Skin epidermis (tissue), 12 donors: ENCODE results near the gene ARHGAP19.
A peak's percentile ranks its signal among the peaks of the same experiment; 100 is the strongest.
"Not testable (repeated sequence)": the region's sequence is repeated elsewhere in the genome, so short reads cannot be mapped to it uniquely, and the experiment has no call there.

Experiments used
- H3K27ac ChIP-seq, 21 experiments: fragments of 200-600 bp; sonication (generic) in 11 of 21; one replicate each; pipeline ENCODE4 v1.5.0; 2020; ENCODE audit warnings: mild to moderate bottlenecking in 3 of 21, inconsistent platforms in 2 of 21, moderate library complexity in 2 of 21
- H3K4me3 ChIP-seq, 7 experiments: fragments of 200-600 bp; sonication (generic) in 2 of 7; one replicate each; pipeline ENCODE4 v1.5.0; 2020; ENCODE audit warnings: inconsistent platforms in 2 of 7, mild to moderate bottlenecking in 2 of 7, moderate library complexity in 1 of 7

The ARHGAP19 gene

DNA sequence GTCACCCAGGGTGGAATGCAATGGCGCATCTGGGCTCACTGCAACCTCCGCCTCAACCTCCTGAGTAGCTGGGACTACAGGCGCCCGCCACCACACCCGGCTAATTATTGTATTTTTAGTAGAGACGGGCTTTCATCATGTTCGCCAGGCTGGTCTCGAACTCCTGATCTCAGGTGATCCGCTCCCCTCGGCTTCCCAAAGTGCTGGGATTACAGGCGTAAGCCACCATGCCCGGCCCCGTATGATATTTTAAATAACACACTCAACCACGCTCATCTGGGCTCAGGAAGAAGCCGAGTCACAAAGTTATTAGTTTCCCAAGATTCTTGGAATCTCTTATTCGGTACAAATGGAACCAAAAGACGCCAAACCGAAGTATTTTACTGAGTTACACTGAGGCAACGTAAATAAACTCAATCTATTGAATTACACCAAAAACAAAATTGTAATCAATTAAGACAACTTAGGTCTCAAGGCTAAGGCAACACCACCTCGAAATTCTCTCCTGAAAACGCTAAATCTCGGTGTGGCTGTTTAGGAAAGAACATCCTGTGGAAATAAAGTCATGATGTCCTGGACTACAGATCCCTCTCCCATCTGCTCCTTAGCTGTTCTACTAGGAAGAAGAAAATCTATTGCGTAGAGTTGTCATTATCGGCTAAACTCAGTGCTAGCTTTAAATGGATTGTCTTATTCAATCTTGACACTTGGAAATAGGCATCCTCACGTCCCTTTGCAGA, 910 bp downstream of the ARHGAP19 start:
- Histone ChIP-seq H3K27ac (peak overlapping the region in 20 of 21 experiments; percentile 65 to 95 (median 88)), H3K4me3 (peak overlapping the region; percentile 66 to 94 (median 83))

- Histone ChIP-seq H3K27ac (peak overlapping the region in 3 of 21 experiments; percentile 87 to 92 (median 90)), H3K4me3 (peak overlapping the region in 1 of 7 experiments; percentile 5)
Measured at GRCh38 chr10:97290576-97291356, 1.7 kb downstream of the ARHGAP19 start.

- H3K27ac ChIP-seq, H3K4me3 ChIP-seq: not testable (repeated sequence)
Measured at GRCh38 chr10:97290076-97290475, 2.4 kb downstream of the ARHGAP19 start.

GRCh38 chr10:97280783-97281182, 11.7 kb downstream of the ARHGAP19 start:
- H3K27ac ChIP-seq, result no peak overlapping the region

DNA sequence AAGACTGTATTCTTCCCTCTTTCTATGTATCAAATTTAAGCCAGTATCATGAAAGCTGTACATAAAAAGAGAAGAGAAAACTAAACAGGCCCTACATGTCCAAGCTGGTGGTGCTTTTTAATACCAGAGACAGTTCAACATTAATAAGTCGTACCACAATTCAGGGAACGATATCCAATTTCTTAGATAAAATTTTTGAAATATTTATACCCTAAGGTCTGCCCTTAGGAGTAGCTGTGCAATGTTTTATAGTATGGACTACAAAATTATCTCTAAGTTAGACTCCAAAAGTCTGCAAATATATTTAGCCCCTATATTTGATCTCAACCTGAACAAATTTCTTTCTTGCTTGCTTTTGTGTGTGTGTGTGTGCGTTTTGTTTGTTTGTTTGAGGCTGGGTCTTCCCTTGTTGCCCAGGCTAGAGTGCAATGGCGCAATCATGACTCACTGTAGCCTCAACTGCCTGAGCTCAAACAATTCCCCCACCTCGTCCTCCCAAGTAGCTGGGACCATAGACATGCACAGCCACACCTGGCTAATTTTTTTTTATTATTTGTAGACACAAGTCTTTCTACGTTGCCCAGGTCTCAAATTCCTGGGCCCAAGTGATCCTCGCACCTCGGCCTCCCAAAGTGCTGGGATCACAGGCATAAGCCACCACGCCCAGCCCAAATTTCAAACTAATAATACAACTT, 13.2 kb downstream of the ARHGAP19 start:
- Histone ChIP-seq H3K4me3 (no peak overlapping the region), H3K27ac (peak overlapping the region in 7 of 21 experiments; percentile 3 to 42 (median 37))

More at GRCh38 chr10:97280783-97281182, 11.7 kb downstream of the ARHGAP19 start:
- no peak overlapping the region for H3K4me3 ChIP-seq

DNA sequence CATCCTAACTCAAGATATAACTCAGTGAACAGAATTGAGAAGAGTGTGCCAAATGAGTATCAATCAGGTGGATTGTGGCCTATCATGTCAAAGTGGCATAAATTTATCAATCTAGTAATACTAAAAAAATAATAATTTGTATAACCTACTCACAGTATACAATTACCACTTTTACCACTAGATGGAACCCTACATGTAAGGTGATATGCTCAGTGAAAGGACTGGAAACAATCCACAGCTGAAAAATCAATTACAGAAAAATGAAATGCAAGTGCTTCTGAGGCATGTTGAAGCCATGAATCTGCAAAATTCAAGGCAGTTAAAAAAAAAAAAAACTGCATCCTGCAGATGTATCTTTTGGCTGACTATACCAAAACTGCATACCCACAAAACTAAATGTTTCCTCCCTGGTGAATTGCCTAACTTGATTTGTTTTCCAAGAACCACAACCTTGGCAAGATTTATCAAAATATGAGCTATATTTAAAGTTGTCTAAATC, 13.9 kb downstream of the ARHGAP19 start:
- Histone ChIP-seq H3K27ac (peak overlapping the region in 7 of 21 experiments; percentile 3 to 42 (median 37)), H3K4me3 (no peak overlapping the region)

- H3K27ac ChIP-seq, result peak overlapping the region in 1 of 21 experiments; percentile 8
- no peak overlapping the region for H3K4me3 ChIP-seq
Measured at GRCh38 chr10:97277551-97277950, 14.9 kb downstream of the ARHGAP19 start.

DNA sequence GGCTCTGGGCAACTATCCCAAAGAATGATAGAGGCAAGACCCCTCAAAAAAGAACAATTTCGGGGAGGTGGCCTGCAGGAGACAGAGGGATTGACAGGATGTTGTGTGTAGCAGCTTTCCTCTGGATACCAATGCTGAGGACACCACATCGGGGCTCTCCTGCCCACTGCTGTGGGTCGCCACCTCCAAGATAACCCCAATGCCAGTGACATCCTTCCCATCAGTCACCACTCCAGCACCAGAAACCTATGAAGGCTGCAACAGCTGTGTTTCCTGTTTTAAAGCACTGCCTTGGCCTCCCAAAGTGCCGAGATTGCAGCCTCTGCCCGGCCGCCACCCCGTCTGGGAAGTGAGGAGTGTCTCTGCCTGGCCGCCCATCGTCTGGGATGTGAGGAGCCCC, 17.6 kb downstream of the ARHGAP19 start:
- Histone ChIP-seq H3K27ac (no peak overlapping the region), H3K4me3 (no peak overlapping the region)

DNA sequence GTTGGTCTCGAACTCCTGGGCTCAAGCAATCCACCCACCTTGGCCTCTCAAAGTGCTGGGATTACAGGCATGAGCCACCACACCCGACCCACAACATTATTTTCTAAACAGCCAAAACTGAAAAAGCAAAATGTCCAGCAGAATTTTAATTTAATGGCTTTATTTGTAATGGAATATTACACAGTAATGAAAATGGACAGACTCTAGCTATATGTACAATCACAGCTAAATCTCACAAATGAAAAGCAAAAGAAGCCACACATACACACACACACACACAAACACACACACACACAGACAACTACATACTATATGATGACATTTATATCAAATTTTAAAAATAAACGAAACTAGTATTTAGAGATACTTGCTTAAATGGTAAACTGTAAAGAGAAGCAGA, 18.7 kb downstream of the ARHGAP19 start:
- Histone ChIP-seq H3K4me3 (no peak overlapping the region), H3K27ac (no peak overlapping the region)

- H3K27ac ChIP-seq, result no peak overlapping the region
- no peak overlapping the region for H3K4me3 ChIP-seq
Measured at GRCh38 chr10:97270523-97271154, 21.8 kb downstream of the ARHGAP19 start.

GRCh38 chr10:97267671-97268070, 24.8 kb downstream of the ARHGAP19 start:
- no peak overlapping the region for H3K27ac ChIP-seq
- no peak overlapping the region for H3K4me3 ChIP-seq

GRCh38 chr10:97265095-97265494, 27.3 kb downstream of the ARHGAP19 start:
- not testable (repeated sequence) for H3K4me3 ChIP-seq, H3K27ac ChIP-seq

DNA sequence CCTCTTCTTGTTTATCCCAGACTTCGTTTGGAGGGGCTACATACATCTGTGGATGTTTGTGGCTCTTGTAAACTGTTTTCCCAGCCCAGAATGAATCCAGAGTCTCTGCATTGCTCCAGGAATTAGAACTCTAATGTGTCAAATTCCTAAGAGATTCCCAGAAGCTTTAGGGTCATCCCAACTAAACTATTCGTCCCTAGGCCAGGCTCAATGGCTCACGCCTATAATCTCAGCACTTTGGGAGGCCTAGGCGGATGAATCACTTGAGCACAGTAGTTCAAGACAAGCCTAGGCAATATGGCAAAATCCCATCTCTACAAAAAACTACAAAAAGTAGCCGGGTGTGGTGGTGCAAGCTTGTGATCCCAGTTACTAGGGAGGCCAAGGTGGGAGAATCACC, 28.5 kb downstream of the ARHGAP19 start:
- Histone ChIP-seq H3K4me3 (no peak overlapping the region), H3K27ac (no peak overlapping the region)

DNA sequence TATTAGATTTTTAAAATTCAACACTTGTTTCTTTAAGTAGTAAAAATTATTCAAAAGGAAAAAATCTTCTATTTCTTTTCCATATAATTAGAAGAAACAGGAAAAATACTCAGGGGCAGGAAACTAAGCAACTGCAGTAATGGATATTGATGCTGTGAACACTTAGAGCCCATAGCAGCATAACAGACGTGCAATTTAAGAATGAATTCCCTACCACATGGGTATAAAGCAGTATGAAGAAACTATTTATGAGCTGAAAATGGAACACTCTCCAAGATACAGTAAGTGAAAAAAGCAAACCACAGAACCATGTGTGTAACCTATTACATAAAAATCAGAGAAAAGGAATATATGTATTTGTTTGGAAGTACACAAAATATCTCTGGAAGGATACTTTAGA, 30.8 kb downstream of the ARHGAP19 start:
- H3K27ac ChIP-seq, result no peak overlapping the region
- H3K4me3 ChIP-seq, result no peak overlapping the region

GRCh38 chr10:97261183-97261582, 31.3 kb downstream of the ARHGAP19 start:
- Histone ChIP-seq H3K4me3 (no peak overlapping the region), H3K27ac (no peak overlapping the region)

DNA sequence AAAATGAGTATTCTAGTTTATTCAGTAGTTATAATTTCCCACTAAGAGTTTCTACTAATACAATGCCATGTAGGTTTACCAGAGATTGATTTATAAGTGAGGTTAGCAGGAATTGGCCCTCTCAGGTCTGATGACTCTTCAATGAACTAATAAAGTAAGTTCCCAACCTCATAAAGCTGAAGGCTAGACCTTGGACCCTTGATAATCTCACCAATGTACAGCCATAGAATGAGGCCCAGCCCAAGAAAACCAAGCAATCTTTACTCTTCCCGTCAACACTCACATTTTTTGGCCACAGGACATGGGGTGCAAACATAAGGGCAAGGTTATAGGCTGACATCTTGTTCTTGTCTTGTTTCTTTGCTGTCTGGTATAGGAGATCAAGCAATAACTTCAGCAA, 33.3 kb downstream of the ARHGAP19 start:
- no peak overlapping the region for H3K27ac ChIP-seq
- no peak overlapping the region for H3K4me3 ChIP-seq

GRCh38 chr10:97256356-97256755, 36.1 kb downstream of the ARHGAP19 start:
- Histone ChIP-seq H3K4me3 (no peak overlapping the region), H3K27ac (no peak overlapping the region)

DNA sequence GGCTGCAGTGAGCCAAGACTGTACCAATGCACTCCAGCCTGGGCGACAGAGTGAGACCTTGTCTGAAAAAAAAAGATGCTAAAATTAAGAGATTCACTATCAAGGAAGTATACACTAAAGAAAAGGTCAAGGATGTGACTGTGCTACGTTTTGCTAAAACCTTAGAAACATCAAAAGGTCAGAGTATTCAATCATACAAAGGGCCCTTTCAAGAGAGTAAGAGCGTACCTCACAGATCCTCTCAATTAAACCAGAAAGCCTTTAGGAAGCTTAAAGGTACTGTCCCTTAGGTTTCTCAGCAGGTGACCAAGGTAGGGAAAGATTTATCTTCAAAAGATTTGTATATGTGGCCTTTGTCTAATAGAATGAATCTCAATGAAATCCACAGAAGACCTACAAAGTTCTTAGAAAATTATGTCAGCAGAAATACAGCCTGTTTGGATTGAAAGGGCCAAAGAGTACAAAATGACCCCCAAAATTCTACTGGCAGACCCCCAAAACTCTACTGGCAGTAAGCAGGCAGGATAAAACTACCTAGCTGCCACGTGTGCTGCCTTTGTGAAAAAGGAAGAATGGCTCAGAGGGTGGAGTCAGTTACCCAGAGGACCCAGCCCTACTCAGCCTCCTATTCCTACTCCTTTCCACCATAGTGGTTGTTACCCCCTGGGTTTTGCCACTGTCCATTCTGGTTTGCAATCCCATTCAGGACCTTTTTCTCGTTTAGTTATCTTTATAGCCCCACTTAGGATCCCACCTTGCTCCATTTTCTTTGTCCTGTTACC, 36.7 kb downstream of the ARHGAP19 start:
- Histone ChIP-seq H3K4me3 (no peak overlapping the region), H3K27ac (no peak overlapping the region)

GRCh38 chr10:97254694-97255093, 37.7 kb downstream of the ARHGAP19 start:
- H3K4me3 ChIP-seq, result no peak overlapping the region

More at GRCh38 chr10:97254694-97255093, 37.7 kb downstream of the ARHGAP19 start:
- H3K27ac ChIP-seq, result no peak overlapping the region
